NCI-H460 (cell line): ENCODE data around the gene ULK2. TPM values are rescaled to one million over a fixed set of nuclear protein-coding genes. Genes with fewer than 3 reads are reported as not detected.
"Not testable (repeated sequence)": the region's sequence is repeated elsewhere in the genome, so short reads cannot be mapped to it uniquely, and the experiment has no call there.

Source experiments
- DNase-seq: peaks from one replicate; pipeline ENCODE4 v3.0.0-alpha.2; 2016; ENCODE audit warnings: low read depth; ENCODE audit errors: extremely low read depth
- total RNA-seq: library from RNA; depleted of rRNA; stranded (reverse); fragments of >200 nt; shearing (Covaris generic); gene quantifications from 2 replicates; pipeline ENCODE4 v1.2.3, GENCODE V29; 2014

The ULK2 gene
- total RNA-seq, 1 experiment from 2014 or later = 31.8 TPM

GRCh38 chr17:19868079-19868395 is 301 bp upstream of the ULK2 start:
- no peak for DNase-seq

GRCh38 chr17:19867079-19867328 is 732 bp downstream of the ULK2 start:
- peak; percentile 54 for DNase-seq

GRCh38 chr17:19865021-19865420 is 2.7 kb downstream of the ULK2 start:
- no peak for DNase-seq

GRCh38 chr17:19860647-19861177 is 7.0 kb downstream of the ULK2 start:
- not testable (repeated sequence) for DNase-seq

DNA sequence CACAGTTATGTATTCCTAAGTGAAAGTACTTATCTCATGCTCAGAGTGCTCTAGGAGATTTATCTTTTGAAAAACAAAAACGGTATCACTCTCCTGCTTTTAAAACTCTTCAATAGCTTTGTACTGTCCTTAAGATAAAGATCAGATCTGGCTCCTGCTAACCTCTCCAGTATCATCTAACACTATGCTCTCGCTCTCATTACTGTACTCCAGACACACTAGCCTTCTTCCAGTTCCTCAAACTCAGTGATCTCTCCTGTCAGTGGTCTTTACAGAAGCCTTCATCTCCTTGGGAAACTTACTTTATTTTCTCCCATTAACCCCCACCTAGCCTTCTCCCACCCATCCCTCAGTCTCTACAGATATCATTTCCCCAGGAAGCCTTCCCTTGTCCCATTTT is 10.1 kb downstream of the ULK2 start:
- DNase-seq = no peak

DNA sequence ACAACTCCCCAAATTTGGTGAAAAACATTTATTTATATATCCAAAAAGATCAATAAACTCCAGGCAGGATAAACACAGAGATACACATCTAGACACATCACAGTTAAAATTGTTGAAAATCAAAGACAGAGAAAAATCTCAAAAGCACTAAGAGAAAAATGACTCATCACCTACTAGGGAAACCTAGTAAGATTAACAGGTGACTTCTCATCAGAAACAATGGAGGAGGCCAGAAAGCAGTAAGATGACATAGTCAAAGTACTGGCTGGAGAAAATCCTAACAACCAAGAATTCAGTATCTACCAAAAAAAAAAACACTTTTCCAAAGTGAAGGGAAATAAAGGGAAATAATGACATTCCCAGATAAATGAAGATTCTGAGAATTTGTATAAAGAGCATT is 33.8 kb downstream of the ULK2 start:
- DNase-seq = no peak

DNA sequence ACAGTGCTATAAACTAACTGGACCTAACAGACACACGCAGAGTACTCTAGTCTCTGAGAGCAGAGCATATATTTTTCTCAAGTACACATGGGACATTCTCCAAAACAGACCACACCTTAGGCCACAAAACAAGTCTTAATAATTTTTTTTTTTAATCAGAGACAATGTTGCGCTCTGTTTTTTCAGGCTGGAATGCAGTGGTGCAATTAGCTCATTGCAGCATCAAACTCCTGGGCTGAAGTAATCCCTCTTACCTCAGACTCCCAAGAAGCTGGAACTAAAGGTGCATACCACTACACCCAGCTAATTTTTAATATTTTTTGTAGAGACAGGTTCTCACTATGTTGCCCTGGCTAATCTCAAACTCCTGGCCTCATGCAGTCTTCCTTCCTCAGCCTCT is 37.7 kb downstream of the ULK2 start:
- DNase-seq = no peak

GRCh38 chr17:19812407-19812806 is 55.3 kb downstream of the ULK2 start:
- DNase-seq = no peak

DNA sequence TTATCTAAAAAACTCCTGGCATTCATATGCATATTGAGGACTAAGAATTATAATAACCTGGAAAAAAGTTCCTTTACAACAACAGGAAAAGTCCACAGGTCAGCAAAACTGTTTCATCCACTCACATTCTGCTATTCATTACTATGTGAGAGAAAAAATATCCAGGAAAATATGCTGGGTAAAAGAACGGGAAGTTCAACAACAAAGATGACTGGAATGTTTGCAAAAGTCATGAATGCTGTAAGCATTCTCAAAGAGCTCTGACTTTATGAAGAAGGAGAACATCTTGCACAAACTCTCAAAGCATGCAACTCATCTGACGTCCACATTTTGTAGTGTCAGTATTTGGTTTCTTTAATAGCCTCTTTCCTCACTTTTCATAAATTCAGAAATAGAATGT is 62.7 kb downstream of the ULK2 start:
- no peak for DNase-seq

GRCh38 chr17:19800571-19800970 is 67.2 kb downstream of the ULK2 start:
- no peak for DNase-seq

DNA sequence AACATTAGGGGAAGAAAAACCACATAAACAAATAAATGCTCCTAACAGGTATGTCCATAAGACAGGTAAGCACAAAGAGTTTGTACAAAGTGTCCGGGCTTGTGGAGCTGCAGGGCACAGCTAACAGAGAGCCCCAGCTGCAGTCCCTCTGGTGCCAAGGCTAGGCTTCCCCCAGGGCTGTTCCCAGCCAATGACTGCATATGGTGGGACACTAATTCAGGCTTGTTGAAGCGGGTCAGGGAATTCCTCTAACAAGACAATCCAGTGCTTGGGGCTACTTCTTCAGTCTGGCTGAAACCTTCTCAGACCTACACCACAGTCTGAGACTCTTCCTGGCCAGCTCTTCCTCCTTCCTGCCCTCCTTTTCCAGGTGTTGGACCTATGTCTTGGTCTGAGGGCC is 67.9 kb downstream of the ULK2 start:
- no peak for DNase-seq

GRCh38 chr17:19796457-19796856 is 71.3 kb downstream of the ULK2 start:
- DNase-seq = no peak

- DNase-seq = no peak
Measured at GRCh38 chr17:19791918-19792550, 75.7 kb downstream of the ULK2 start.

DNA sequence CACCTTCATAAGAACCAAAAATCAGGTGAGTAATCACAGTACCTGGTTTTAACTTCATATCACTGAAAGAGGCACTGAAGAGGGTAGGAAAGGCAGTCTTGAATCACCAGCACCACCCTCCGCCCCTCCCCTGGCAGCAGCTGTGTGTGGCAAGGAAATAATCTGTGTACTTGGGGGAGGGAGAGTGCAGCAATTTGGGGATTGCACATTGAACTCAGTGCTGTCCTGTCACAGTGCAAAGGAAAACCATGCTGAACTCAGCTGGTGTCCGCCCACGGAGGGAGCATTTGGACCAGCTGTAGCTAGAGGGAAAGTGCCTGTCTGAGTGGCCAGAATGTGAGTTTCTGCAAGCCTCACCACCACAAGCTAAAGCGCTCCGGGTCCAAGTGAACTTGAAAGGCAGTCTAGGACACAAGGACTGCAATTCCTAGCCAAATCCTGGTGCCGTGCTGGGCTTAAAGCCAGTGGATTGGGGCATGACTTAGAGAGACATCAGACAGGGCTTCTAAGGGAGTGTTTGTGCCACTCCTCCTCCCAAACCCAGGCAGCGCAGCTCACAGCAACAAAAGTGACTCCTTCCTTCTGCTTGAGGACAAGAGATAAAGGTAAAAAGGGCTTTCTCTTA is 79.9 kb downstream of the ULK2 start:
- DNase-seq = no peak

DNA sequence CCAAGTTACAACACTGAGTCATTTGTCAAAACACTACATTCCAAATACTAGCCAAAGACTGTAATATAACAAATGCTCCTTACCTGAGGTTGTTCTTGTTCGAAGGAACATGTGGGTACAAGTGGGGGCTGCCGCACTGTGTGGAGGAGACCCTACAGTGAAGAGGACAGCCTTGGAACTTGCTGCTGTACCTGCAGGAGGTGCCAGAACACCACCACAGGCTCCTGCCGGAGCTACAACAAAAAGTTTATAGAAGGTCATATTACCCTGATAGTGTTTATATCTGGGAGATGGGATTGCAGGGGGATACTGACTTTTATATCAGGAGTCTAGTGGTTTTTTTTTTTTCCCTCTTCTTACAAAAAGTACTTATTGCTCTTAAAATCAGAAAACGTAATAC is 81.9 kb downstream of the ULK2 start:
- DNase-seq = no peak

GRCh38 chr17:19781488-19782458 is 86.0 kb downstream of the ULK2 start:
- DNase-seq = no peak

GRCh38 chr17:19780846-19781245 is 86.9 kb downstream of the ULK2 start:
- no peak for DNase-seq

- DNase-seq = no peak
Measured at GRCh38 chr17:19773534-19773933, 94.2 kb downstream of the ULK2 start.

DNA sequence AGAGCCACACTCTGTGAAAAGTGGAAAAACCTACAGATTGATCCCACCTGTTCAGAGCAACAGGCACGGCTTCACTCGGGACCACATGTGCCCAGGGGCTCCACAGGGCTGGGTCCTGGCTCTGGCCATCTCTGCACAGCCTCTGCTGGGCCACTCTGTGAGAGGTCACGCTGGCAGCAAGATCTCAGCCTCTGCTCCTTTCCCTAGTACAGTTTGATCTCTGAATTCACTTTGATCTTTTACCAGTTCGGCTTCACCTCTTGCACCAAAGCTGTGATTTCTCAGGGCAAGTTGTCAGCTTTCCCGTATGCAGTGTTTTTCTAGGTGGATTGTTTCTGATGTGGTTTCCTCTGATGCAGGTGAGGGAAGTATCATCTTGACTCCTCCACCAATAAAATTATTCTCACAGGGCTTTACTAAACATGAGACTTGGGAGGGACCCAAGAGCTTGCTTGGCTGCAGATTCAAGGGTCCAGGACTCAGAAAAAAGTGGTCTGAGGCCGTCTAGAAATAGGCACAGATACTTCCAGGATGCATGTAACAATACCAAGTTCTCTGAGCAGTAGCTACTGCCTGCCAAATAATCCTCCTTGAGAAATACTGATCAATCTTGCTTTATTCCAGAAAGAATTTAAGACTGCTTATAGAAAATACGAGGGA is 95.6 kb downstream of the ULK2 start:
- no peak for DNase-seq

DNA sequence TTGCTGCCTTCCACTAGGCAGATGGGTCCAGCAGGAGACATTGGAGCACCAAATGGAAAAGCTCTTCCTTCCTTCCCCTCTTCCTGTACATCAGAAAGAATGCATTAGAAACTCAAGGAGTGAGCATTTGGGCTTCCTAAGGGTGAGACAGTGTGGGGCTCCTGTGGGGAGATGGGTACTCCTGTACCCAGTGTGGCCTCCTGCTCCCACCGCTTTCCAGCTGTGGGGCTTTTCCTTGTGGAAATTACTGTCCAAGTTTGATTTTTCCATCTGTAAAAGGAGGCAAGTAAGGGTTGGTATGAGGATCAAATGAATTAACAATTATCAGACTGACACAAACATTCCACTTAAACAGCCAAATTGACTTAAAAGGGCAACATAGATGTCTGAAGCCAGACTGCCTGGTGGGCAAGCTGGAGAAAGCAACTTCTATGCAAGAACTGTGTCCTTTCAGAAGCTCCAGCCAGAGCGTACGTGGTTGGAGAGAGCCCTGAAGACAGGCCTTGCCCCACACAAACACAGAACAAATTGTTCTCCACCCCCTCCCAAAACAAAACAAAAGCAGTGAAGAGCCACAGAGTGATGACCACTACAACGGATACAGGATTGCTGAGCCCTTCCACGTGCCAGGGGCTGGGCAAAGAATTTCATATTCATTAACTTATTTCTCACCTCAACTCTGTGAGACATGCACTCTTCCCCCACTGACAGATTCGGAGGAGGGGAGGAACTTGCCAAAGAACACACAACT is 96.6 kb downstream of the ULK2 start:
- no peak for DNase-seq
